MM.1S (cell line): ENCODE data around the gene MLIP.

Experiments
- EZH2 ChIP-seq: fragments of 300-600 bp; sonication (generic); optimal IDR thresholded peaks from 2 replicates; pipeline ENCODE3; 2017; ENCODE audit warnings: low read depth, mild to moderate bottlenecking, antibody characterized with exemption, low read length, mixed read lengths
- TF ChIP-seq, protein P1 (sequence below): fragments of 300-600 bp; sonication (generic); IDR thresholded peaks from 2 replicates; pipeline ENCODE4 v1.5.1; 2016; ENCODE audit warnings: antibody characterized with exemption, low read length, mixed read lengths

DNA sequence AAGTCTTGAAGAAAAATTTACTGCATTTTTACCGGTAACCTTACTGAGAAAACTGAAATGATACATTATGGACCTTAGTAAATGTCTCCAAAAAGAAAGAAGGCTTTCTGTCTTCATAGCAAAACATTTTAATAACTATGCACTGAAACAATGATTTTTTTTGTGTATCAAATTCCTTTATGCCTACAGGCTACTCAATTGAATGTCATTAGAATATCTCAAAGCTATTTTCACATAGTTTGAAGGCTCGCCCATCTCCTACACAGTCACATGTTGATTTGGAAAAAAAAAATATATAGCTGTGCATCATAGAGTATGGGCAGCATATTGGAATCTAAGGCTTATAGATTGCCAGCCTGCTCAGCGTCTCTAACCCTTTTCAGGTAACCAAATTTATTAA is 12.0 kb upstream of the MLIP start:
- TF ChIP-seq, protein P1, sequence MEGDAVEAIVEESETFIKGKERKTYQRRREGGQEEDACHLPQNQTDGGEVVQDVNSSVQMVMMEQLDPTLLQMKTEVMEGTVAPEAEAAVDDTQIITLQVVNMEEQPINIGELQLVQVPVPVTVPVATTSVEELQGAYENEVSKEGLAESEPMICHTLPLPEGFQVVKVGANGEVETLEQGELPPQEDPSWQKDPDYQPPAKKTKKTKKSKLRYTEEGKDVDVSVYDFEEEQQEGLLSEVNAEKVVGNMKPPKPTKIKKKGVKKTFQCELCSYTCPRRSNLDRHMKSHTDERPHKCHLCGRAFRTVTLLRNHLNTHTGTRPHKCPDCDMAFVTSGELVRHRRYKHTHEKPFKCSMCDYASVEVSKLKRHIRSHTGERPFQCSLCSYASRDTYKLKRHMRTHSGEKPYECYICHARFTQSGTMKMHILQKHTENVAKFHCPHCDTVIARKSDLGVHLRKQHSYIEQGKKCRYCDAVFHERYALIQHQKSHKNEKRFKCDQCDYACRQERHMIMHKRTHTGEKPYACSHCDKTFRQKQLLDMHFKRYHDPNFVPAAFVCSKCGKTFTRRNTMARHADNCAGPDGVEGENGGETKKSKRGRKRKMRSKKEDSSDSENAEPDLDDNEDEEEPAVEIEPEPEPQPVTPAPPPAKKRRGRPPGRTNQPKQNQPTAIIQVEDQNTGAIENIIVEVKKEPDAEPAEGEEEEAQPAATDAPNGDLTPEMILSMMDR: no peak
- TF ChIP-seq EZH2: no peak
